IPS-20b (cell line): ENCODE measurements around the gene ATN1.
A peak's percentile ranks its signal among the peaks of the same experiment; 100 is the strongest.

Experiments used
- H3K27ac ChIP-seq: one replicate; pipeline ENCODE4 v1.5.1; 2013; ENCODE audit warnings: low read length
- H3K27me3 ChIP-seq: 2 replicates; pipeline ENCODE4 v1.6.1; 2013; ENCODE audit warnings: mild to moderate bottlenecking, low read length, inconsistent platforms; ENCODE audit not compliant: insufficient read depth
- H3K36me3 ChIP-seq: 2 replicates; pipeline ENCODE4 v1.6.1; 2013; ENCODE audit warnings: low read depth, mild to moderate bottlenecking, inconsistent platforms, low read length, moderate library complexity; ENCODE audit not compliant: insufficient read depth
- H3K4me1 ChIP-seq: 2 replicates; pipeline ENCODE4 v1.6.1; 2013; ENCODE audit warnings: mild to moderate bottlenecking, control low read depth, inconsistent platforms, low read length, moderate library complexity; ENCODE audit not compliant: insufficient read depth
- H3K4me3 ChIP-seq: 2 replicates; pipeline ENCODE4 v1.5.1; 2013; ENCODE audit warnings: mild to moderate bottlenecking, low read length, inconsistent platforms
- H3K9ac ChIP-seq: 2 replicates; pipeline ENCODE4 v1.6.1; 2013; ENCODE audit warnings: low read depth, mild to moderate bottlenecking, inconsistent platforms, low read length, moderate library complexity
- H3K9me3 ChIP-seq: 2 replicates; pipeline ENCODE4 v1.6.1; 2013; ENCODE audit warnings: mild to moderate bottlenecking, low read depth, low read length, inconsistent platforms; ENCODE audit not compliant: insufficient read depth

The ATN1 gene

DNA sequence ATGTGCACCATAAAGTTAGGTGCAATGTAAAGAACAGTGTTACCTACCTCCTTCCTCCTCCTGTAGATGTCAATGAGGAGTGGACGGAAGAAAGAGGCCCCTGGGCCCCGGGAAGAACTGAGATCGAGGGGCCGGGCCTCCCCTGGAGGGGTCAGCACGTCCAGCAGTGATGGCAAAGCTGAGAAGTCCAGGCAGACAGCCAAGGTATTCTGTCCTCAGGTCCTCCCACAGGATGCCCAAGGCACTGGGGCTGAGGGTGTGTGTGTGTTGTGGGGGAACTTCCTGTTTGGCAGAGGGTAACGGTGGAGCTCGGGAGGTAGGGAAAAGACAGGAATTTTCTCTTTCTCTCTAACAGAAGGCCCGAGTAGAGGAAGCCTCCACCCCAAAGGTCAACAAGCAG, 6.4 kb downstream of the ATN1 start:
- H3K4me3 ChIP-seq = no peak overlapping the region
- H3K27me3 ChIP-seq = no peaks in the 10 kb centered on the region
- no peak overlapping the region for H3K27ac ChIP-seq
- H3K9ac ChIP-seq = no peak overlapping the region
- peaks cover 58% of the 10 kb centered on the region for H3K36me3 ChIP-seq
- H3K4me1 ChIP-seq = peaks cover 15% of the 10 kb centered on the region; the same call in 1 of the 2 replicates
- H3K9me3 ChIP-seq = no peaks in the 10 kb centered on the region

DNA sequence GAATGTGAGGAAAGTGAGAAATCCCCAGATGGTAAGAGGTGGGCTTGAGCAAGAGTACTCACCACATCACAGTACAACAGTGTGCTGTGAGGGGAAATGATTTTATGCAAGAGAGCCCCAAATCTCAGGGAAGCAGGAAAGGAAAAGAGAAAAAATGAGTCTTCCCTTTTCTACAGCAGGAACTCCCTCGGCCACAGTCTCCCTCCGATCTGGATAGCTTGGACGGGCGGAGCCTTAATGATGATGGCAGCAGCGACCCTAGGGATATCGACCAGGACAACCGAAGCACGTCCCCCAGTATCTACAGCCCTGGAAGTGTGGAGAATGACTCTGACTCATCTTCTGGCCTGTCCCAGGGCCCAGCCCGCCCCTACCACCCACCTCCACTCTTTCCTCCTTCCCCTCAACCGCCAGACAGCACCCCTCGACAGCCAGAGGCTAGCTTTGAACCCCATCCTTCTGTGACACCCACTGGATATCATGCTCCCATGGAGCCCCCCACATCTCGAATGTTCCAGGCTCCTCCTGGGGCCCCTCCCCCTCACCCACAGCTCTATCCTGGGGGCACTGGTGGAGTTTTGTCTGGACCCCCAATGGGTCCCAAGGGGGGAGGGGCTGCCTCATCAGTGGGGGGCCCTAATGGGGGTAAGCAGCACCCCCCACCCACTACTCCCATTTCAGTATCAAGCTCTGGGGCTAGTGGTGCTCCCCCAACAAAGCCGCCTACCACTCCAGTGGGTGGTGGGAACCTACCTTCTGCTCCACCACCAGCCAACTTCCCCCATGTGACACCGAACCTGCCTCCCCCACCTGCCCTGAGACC, 7.8 kb downstream of the ATN1 start:
- peaks cover 63% of the 10 kb centered on the region for H3K36me3 ChIP-seq
- no peak overlapping the region for H3K4me3 ChIP-seq
- peaks cover 4% of the 10 kb centered on the region; the same call in 1 of the 2 replicates for H3K4me1 ChIP-seq
- no peaks in the 10 kb centered on the region for H3K27me3 ChIP-seq
- no peak overlapping the region for H3K27ac ChIP-seq
- no peak overlapping the region for H3K9ac ChIP-seq
- H3K9me3 ChIP-seq = no peaks in the 10 kb centered on the region

DNA sequence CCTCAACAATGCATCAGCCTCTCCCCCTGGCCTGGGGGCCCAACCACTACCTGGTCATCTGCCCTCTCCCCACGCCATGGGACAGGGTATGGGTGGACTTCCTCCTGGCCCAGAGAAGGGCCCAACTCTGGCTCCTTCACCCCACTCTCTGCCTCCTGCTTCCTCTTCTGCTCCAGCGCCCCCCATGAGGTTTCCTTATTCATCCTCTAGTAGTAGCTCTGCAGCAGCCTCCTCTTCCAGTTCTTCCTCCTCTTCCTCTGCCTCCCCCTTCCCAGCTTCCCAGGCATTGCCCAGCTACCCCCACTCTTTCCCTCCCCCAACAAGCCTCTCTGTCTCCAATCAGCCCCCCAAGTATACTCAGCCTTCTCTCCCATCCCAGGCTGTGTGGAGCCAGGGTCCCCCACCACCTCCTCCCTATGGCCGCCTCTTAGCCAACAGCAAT, 8.5 kb downstream of the ATN1 start:
- Histone ChIP-seq H3K4me3 (no peak overlapping the region), H3K9me3 (no peaks in the 10 kb centered on the region), H3K27me3 (no peaks in the 10 kb centered on the region), H3K9ac (no peak overlapping the region), H3K4me1 (peaks cover 4% of the 10 kb centered on the region; the same call in 1 of the 2 replicates), H3K27ac (no peak overlapping the region), H3K36me3 (peaks cover 69% of the 10 kb centered on the region)

DNA sequence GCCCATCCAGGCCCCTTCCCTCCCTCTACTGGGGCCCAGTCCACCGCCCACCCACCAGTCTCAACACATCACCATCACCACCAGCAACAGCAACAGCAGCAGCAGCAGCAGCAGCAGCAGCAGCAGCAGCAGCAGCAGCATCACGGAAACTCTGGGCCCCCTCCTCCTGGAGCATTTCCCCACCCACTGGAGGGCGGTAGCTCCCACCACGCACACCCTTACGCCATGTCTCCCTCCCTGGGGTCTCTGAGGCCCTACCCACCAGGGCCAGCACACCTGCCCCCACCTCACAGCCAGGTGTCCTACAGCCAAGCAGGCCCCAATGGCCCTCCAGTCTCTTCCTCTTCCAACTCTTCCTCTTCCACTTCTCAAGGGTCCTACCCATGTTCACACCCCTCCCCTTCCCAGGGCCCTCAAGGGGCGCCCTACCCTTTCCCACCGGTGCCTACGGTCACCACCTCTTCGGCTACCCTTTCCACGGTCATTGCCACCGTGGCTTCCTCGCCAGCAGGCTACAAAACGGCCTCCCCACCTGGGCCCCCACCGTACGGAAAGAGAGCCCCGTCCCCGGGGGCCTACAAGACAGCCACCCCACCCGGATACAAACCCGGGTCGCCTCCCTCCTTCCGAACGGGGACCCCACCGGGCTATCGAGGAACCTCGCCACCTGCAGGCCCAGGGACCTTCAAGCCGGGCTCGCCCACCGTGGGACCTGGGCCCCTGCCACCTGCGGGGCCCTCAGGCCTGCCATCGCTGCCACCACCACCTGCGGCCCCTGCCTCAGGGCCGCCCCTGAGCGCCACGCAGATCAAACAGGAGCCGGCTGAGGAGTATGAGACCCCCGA, 9.1 kb downstream of the ATN1 start:
- Histone ChIP-seq H3K4me1 (peaks cover 4% of the 10 kb centered on the region; the same call in 1 of the 2 replicates), H3K27ac (no peak overlapping the region), H3K9me3 (no peaks in the 10 kb centered on the region), H3K4me3 (peak overlapping the region; percentile 77; the same call in 1 of the 2 replicates), H3K9ac (peak overlapping the region; percentile 92; the same call in 1 of the 2 replicates), H3K36me3 (peaks cover 75% of the 10 kb centered on the region), H3K27me3 (no peaks in the 10 kb centered on the region)

DNA sequence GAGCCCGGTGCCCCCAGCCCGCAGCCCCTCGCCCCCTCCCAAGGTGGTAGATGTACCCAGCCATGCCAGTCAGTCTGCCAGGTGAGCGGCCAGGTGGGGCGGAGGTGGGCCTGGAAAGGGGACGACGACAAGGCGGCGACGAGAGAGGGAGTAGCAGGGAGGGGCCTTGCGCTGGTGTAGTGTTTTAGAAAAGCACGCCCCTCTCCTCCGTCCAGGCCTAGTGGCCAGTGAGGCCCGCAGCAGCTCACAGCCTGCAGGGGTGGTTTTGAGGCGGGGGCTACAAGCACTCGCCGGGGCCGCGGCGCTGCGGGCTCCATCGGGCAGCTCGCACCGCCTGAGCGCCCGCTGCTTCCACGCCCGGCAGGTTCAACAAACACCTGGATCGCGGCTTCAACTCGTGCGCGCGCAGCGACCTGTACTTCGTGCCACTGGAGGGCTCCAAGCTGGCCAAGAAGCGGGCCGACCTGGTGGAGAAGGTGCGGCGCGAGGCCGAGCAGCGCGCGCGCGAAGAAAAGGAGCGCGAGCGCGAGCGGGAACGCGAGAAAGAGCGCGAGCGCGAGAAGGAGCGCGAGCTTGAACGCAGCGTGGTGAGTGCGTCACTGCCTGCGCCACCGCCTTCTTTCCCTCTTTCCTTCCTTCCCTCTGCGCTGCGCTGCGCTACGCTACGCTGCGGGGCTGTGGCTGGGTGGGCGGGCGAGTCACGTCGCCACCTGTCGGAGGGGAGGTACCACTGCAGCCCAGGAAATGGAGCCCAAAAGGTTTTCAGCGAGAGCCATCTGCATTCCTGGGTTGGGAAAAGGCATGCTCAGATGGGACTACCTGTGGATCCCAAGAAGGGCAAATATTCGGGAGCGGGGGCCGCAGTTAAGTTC, 10.0 kb downstream of the ATN1 start:
- no peaks in the 10 kb centered on the region for H3K9me3 ChIP-seq
- H3K9ac ChIP-seq = peak overlapping the region; percentile 92
- H3K4me3 ChIP-seq = peak overlapping the region; percentile 77
- H3K36me3 ChIP-seq = peaks cover 66% of the 10 kb centered on the region
- H3K27me3 ChIP-seq = no peaks in the 10 kb centered on the region
- H3K4me1 ChIP-seq = peaks cover 4% of the 10 kb centered on the region; the same call in 1 of the 2 replicates
- peak overlapping the region; percentile 83 for H3K27ac ChIP-seq

DNA sequence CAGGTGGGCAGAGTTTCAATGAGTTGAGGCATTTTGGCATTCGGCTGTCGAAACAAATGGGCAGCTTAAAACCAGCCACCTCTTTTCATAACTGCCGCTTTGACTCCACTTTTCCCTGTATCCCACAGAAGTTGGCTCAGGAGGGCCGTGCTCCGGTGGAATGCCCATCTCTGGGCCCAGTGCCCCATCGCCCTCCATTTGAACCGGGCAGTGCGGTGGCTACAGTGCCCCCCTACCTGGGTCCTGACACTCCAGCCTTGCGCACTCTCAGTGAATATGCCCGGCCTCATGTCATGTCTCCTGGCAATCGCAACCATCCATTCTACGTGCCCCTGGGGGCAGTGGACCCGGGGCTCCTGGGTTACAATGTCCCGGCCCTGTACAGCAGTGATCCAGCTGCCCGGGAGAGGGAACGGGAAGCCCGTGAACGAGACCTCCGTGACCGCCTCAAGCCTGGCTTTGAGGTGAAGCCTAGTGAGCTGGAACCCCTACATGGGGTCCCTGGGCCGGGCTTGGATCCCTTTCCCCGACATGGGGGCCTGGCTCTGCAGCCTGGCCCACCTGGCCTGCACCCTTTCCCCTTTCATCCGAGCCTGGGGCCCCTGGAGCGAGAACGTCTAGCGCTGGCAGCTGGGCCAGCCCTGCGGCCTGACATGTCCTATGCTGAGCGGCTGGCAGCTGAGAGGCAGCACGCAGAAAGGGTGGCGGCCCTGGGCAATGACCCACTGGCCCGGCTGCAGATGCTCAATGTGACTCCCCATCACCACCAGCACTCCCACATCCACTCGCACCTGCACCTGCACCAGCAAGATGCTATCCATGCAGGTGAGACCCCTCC, 10.8 kb downstream of the ATN1 start:
- Histone ChIP-seq H3K36me3 (peaks cover 59% of the 10 kb centered on the region), H3K27ac (peak overlapping the region; percentile 83), H3K27me3 (no peaks in the 10 kb centered on the region), H3K9ac (peak overlapping the region; percentile 92; the same call in 1 of the 2 replicates), H3K9me3 (no peaks in the 10 kb centered on the region), H3K4me3 (peak overlapping the region; percentile 77), H3K4me1 (peaks cover 4% of the 10 kb centered on the region; the same call in 1 of the 2 replicates)

DNA sequence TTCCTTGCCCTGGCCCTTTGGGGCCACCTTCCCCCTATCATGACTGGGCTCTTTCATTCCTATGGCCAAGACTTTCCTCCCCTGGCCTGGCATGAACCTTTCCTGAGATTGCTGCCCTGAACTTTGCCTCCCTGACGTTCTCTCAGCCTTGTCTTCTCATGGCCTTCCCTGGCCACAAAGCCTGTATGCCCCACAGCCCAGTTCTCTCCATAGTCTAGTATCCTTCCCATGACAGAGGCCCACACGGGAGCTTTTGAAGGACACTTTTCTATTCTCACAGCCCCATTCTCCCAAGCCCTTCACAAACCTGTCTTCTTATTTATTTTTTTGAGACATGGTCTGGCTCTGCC, 11.4 kb downstream of the ATN1 start:
- H3K27me3 ChIP-seq = no peaks in the 10 kb centered on the region
- H3K36me3 ChIP-seq = peaks cover 53% of the 10 kb centered on the region
- peaks cover 4% of the 10 kb centered on the region; the same call in 1 of the 2 replicates for H3K4me1 ChIP-seq
- H3K4me3 ChIP-seq = no peak overlapping the region
- H3K9ac ChIP-seq = no peak overlapping the region
- H3K9me3 ChIP-seq = no peaks in the 10 kb centered on the region
- H3K27ac ChIP-seq = no peak overlapping the region

DNA sequence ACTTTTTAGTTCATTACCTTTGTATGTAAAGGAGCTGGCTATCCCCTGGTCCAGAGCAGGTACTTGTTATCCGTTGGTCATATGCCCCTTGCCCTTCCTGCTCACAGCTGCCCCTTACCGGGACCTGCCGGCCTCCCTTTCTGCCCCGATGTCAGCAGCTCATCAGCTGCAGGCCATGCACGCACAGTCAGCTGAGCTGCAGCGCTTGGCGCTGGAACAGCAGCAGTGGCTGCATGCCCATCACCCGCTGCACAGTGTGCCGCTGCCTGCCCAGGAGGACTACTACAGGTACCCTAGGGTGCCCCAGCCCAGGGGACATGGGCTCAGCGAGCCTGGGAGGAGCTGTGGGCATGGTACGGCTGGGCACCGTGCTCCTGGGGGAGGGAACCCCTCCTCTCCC, 13.5 kb downstream of the ATN1 start:
- no peak overlapping the region for H3K9ac ChIP-seq
- no peak overlapping the region for H3K4me3 ChIP-seq
- H3K27me3 ChIP-seq = no peaks in the 10 kb centered on the region
- H3K27ac ChIP-seq = no peak overlapping the region
- H3K36me3 ChIP-seq = peaks cover 32% of the 10 kb centered on the region
- no peaks in the 10 kb centered on the region for H3K9me3 ChIP-seq
- peaks cover 16% of the 10 kb centered on the region for H3K4me1 ChIP-seq

DNA sequence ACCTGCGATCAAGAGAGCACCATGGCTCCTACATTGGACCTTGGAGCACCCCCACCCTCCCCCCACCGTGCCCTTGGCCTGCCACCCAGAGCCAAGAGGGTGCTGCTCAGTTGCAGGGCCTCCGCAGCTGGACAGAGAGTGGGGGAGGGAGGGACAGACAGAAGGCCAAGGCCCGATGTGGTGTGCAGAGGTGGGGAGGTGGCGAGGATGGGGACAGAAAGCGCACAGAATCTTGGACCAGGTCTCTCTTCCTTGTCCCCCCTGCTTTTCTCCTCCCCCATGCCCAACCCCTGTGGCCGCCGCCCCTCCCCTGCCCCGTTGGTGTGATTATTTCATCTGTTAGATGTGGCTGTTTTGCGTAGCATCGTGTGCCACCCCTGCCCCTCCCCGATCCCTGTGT, 14.0 kb downstream of the ATN1 start:
- Histone ChIP-seq H3K4me3 (no peak overlapping the region), H3K9ac (no peak overlapping the region), H3K9me3 (no peaks in the 10 kb centered on the region), H3K27ac (no peak overlapping the region), H3K36me3 (peaks cover 32% of the 10 kb centered on the region), H3K4me1 (peaks cover 17% of the 10 kb centered on the region), H3K27me3 (no peaks in the 10 kb centered on the region)

DNA sequence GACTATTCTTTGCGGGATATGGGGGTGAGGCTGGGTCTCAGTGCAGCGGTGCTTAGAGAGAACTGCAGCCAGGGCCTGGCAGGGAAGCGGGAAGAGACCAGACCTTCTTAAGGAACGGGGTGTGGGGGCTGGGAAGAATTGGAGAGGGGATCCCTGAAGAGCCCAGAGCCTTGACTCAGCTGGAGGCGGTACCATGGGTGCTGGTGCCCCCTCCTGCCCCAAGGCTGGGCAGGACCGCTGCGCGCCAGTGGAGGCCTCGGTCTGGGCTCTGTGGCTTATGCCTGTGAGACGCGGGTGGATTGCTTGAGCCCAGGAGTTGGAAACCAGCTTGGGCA, 14.5 kb downstream of the ATN1 start:
- peaks cover 32% of the 10 kb centered on the region for H3K36me3 ChIP-seq
- H3K4me1 ChIP-seq = peaks cover 21% of the 10 kb centered on the region
- H3K4me3 ChIP-seq = no peak overlapping the region
- H3K27me3 ChIP-seq = no peaks in the 10 kb centered on the region
- no peaks in the 10 kb centered on the region for H3K9me3 ChIP-seq
- peak overlapping the region; percentile 96; the same call in 1 of the 2 replicates for H3K9ac ChIP-seq
- H3K27ac ChIP-seq = no peak overlapping the region
